DMS79 (cell line): ENCODE data around the gene RDX.
A peak's percentile ranks its signal among the peaks of the same experiment; 100 is the strongest.
"Not testable (repeated sequence)": the region's sequence is repeated elsewhere in the genome, so short reads cannot be mapped to it uniquely, and the experiment has no call there.

ENCODE experiments used
- DNase-seq: peaks from one replicate; lab custom pipeline; 2025; lab: John Stamatoyannopoulos, UW

The RDX gene

GRCh38 chr11:110296226-110297075 is at the start of gene RDX:
TSS of gene RDX (minus strand) at chr11:110296614. CDS start at chr11:110279692, 16,922 bp downstream.
- peak; percentile 84 for DNase-seq

- no peak for DNase-seq
Measured at GRCh38 chr11:110345743-110346142, 49.3 kb upstream of the RDX start.

- DNase-seq, result no peak
Measured at GRCh38 chr11:110340436-110340835, 44.0 kb upstream of the RDX start.

- DNase-seq, result no peak
Measured at GRCh38 chr11:110339456-110340250, 43.2 kb upstream of the RDX start.

GRCh38 chr11:110338684-110339083 is 42.3 kb upstream of the RDX start:
- DNase-seq, result no peak

GRCh38 chr11:110337570-110338193 is 41.3 kb upstream of the RDX start:
- no peak for DNase-seq

- DNase-seq, result no peak
Measured at GRCh38 chr11:110336054-110336453, 39.6 kb upstream of the RDX start.

- no peak for DNase-seq
Measured at GRCh38 chr11:110335358-110335757, 38.9 kb upstream of the RDX start.

GRCh38 chr11:110331626-110332025 is 35.2 kb upstream of the RDX start:
- no peak for DNase-seq

- no peak for DNase-seq
Measured at GRCh38 chr11:110329445-110329844, 33.0 kb upstream of the RDX start.

- no peak for DNase-seq
Measured at GRCh38 chr11:110327508-110327907, 31.1 kb upstream of the RDX start.

- no peak for DNase-seq
Measured at GRCh38 chr11:110323786-110324185, 27.4 kb upstream of the RDX start.

- DNase-seq, result no peak
Measured at GRCh38 chr11:110319501-110319900, 23.1 kb upstream of the RDX start.

GRCh38 chr11:110318638-110319404 is 22.4 kb upstream of the RDX start:
- DNase-seq, result no peak

GRCh38 chr11:110317516-110317932 is 21.1 kb upstream of the RDX start:
- peak; percentile 59 for DNase-seq

- DNase-seq, result no peak
Measured at GRCh38 chr11:110314366-110315095, 18.1 kb upstream of the RDX start.

- no peak for DNase-seq
Measured at GRCh38 chr11:110312670-110313069, 16.3 kb upstream of the RDX start.

- DNase-seq, result no peak
Measured at GRCh38 chr11:110311783-110312579, 15.6 kb upstream of the RDX start.

- DNase-seq, result no peak
Measured at GRCh38 chr11:110308071-110308470, 11.7 kb upstream of the RDX start.

- not testable (repeated sequence) for DNase-seq
Measured at GRCh38 chr11:110306019-110306388, 9.6 kb upstream of the RDX start.
